Hematopoietic multipotent progenitor cell treated with erythropoietin and hydrocortisone succinate and interleukin-3 and kit ligand, for 8 days (in vitro differentiated cells): ENCODE results near the gene TMC6.

ENCODE experiments used
- DNase-seq: peaks from one replicate; pipeline ENCODE4 v3.0.0-alpha.2; 2015

The TMC6 gene

GRCh38 chr17:78063489-78063888, 65.1 kb downstream of the TMC6 start:
- DNase-seq: no peak

- peak; percentile 65 for DNase-seq
Measured at GRCh38 chr17:78062596-78062995, 66.0 kb downstream of the TMC6 start.
